Sigmoid colon (tissue), 7 donors: ENCODE measurements around the gene PA2G4. TPM values are rescaled to one million over a fixed set of nuclear protein-coding genes. Genes with fewer than 3 reads are reported as not detected.

Source experiments
- DNase-seq: peaks from one replicate; pipeline ENCODE4 v3.0.0-alpha.2; 2019
- H3K27ac ChIP-seq, 4 donors: fragments of 200-600 bp; sonication (generic); one replicate each; pipeline ENCODE4 v1.5.1; 2016 to 2019; ENCODE audit warnings: mild to moderate bottlenecking in 1 of 4
- H3K27me3 ChIP-seq, 3 donors: fragments of 200-600 bp; sonication (generic); one replicate each; pipeline ENCODE4 v1.5.1; 2019; ENCODE audit warnings: mild to moderate bottlenecking in 1 of 3
- H3K36me3 ChIP-seq, 4 donors: fragments of 200-600 bp; sonication (generic); one replicate each; pipeline ENCODE4 v1.5.1; 2016 to 2019
- H3K4me1 ChIP-seq, 4 donors: fragments of 200-600 bp; sonication (generic); one replicate each; pipeline ENCODE4 v1.5.1; 2017 to 2019
- H3K4me3 ChIP-seq, 4 donors: fragments of 200-600 bp; sonication (generic); one replicate each; pipeline ENCODE4 v1.5.1; 2017 to 2019; ENCODE audit warnings: mild to moderate bottlenecking in 2 of 4, moderate library complexity in 1 of 4
- H3K9me3 ChIP-seq, 4 donors: fragments of 200-600 bp in 3 of 4; sonication (generic) in 3 of 4; one replicate each; pipeline versions ENCODE4 v1.5.1 to v1.6.1; 2013 to 2019
- CTCF ChIP-seq, 4 experiments: fragments of 450-650 bp in 3 of 4; fragments of 200-600 bp in 1 of 4; IDR thresholded peaks; one replicate each; pipeline ENCODE4 v1.5.1; 2016 to 2019; ENCODE audit warnings: antibody characterized with exemption in 4 of 4, mild to moderate bottlenecking in 3 of 4, moderate library complexity in 2 of 4
- EP300 ChIP-seq, 4 donors: sonication (generic); formaldehyde crosslinking; IDR thresholded peaks; one replicate each; pipeline ENCODE4 v1.6.1; 2017; ENCODE audit warnings: antibody characterized with exemption in 4 of 4
- POLR2A ChIP-seq, 2 donors: fragments of 450-650 bp; IDR thresholded peaks; one replicate each; pipeline ENCODE4 v1.6.1; 2016; ENCODE audit warnings: antibody characterized with exemption in 2 of 2, mild to moderate bottlenecking in 2 of 2, moderate library complexity in 2 of 2
- POLR2AphosphoS5 ChIP-seq, 4 donors: sonication (generic); formaldehyde crosslinking; IDR thresholded peaks; one replicate each; pipeline ENCODE4 v1.6.1; 2017; ENCODE audit warnings: antibody characterized with exemption in 4 of 4
- WGBS, 2 donors: extraction: QIAGEN DNeasy Blood & Tissue Kit; methylation state at CpG; one replicate each; pipeline ENCODE4 v1.1.7; 2013; 5-methylcytosine and 5-hydroxymethylcytosine counted together
- intact Hi-C: fragments of 100-400 bp; cut with DNase I; formaldehyde crosslinking; loops from one replicate; pipeline ENCODE4 v1.15.1; 2023
- polyA plus RNA-seq, 3 donors: library from polyadenylated mRNA; stranded (reverse); fragments of 200-250 nt; gene quantifications; one replicate each; pipeline ENCODE4 v1.2.3, GENCODE V29; 2013
- total RNA-seq, 4 donors: library from RNA; depleted of rRNA; stranded (reverse); fragments of >200 nt; gene quantifications; one replicate each; pipeline ENCODE4 v1.1.0, GENCODE V29; 2016
- donor health status: healthy with polysubstance abuse.
- donor health status: Bipolar disorder and iron deficiency.
- donor health status: healthy.

PA2G4 gene
- total and polyA plus RNA-seq, 7 donors, result 52.9 to 157 (median 106) TPM

GRCh38 chr12:56129942-56130495, 25.7 kb downstream of the PA2G4 start:
- H3K27me3 ChIP-seq, result no peaks in the 10 kb centered on the region
- peaks cover 39 to 46% (median 45%) of the 10 kb centered on the region in 4 donors for H3K36me3 ChIP-seq
- peak overlapping the region; percentile 95 to 98 (median 96) for H3K27ac ChIP-seq
- H3K4me1 ChIP-seq, result peaks cover 0 to 46% (median 32%) of the 10 kb centered on the region in 4 donors
- intact Hi-C loops, result loop anchor here (2.0 to 10.0 kb wide), 2 partner anchors 21 to 335 kb away; partner anchors contain the start of gene SPRYD4
- DNase-seq, result no peak
- TF ChIP-seq EP300 (IDR thresholded peaks at IDR 0.05) (no peak), POLR2A (IDR thresholded peaks at IDR 0.05) (no peak), CTCF (IDR thresholded peaks at IDR 0.05) (no peak), POLR2AphosphoS5 (IDR thresholded peaks at IDR 0.05) (no peak)
- peak overlapping the region in 3 of 4 donors; percentile 76 to 82 (median 79) for H3K4me3 ChIP-seq
- 60 to 65% methylated on average over 22 of the region's 22 CpGs for WGBS, 2 donors
- no peaks in the 10 kb centered on the region for H3K9me3 ChIP-seq

DNA sequence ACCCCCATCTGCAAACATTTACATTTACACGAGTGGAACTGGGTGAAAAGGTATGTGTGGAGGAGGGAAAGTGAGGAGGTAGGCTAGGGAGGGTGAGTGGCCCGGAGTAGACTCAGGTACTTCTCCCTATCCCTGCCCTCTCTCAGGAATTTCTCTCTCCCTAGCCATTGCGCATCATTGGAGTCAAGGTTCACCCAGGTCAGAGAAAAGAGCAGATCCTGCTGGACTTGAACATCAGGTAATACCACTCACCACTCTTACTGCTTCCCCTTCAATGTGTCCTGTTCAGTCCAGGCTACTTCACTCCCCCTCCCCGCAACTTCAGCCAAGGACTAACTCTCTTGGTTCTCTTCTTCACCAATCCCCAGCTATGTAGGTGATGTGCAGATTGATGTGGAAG, 26.5 kb downstream of the PA2G4 start:
- peak overlapping the region in 3 of 4 donors; percentile 95 to 98 (median 97) for H3K27ac ChIP-seq
- TF ChIP-seq CTCF (IDR thresholded peaks at IDR 0.05), result no peak
- no peak for TF ChIP-seq POLR2AphosphoS5 (IDR thresholded peaks at IDR 0.05)
- no peak for TF ChIP-seq EP300 (IDR thresholded peaks at IDR 0.05)
- TF ChIP-seq POLR2A (IDR thresholded peaks at IDR 0.05), result no peak
- no peaks in the 10 kb centered on the region for H3K9me3 ChIP-seq
- peaks cover 39 to 55% (median 49%) of the 10 kb centered on the region in 4 donors for H3K36me3 ChIP-seq
- intact Hi-C loops, result no loop called here
- no peaks in the 10 kb centered on the region for H3K27me3 ChIP-seq
- WGBS, 2 donors, result 78 to 88% methylated on average over 4 of the region's 4 CpGs
- no peak for DNase-seq
- peaks cover 0 to 38% (median 28%) of the 10 kb centered on the region in 4 donors for H3K4me1 ChIP-seq
- H3K4me3 ChIP-seq, result no peak overlapping the region

- 92% methylated on average over 6 of the region's 6 CpGs for WGBS, 2 donors
- no peak for DNase-seq
- no peak overlapping the region for H3K27ac ChIP-seq
- no peak for TF ChIP-seq CTCF (IDR thresholded peaks at IDR 0.05)
- no peaks in the 10 kb centered on the region for H3K9me3 ChIP-seq
- peaks cover 0 to 10% (median 6%) of the 10 kb centered on the region in 4 donors for H3K4me1 ChIP-seq
- no peak overlapping the region for H3K4me3 ChIP-seq
- peaks cover 64 to 95% (median 80%) of the 10 kb centered on the region in 4 donors for H3K36me3 ChIP-seq
- intact Hi-C loops, result no loop called here
- no peaks in the 10 kb centered on the region for H3K27me3 ChIP-seq
These were observed 30.5 kb downstream of the PA2G4 start for GRCh38 chr12:56134897-56135296.

- H3K27ac ChIP-seq, result no peak overlapping the region
- WGBS, 2 donors, result 93 to 96% methylated on average over 14 of the region's 14 CpGs
- no peaks in the 10 kb centered on the region for H3K27me3 ChIP-seq
- DNase-seq, result no peak
- H3K36me3 ChIP-seq, result peaks cover 64 to 100% (median 82%) of the 10 kb centered on the region in 4 donors
- H3K9me3 ChIP-seq, result no peaks in the 10 kb centered on the region
- intact Hi-C loops, result no loop called here
- H3K4me3 ChIP-seq, result no peak overlapping the region
- TF ChIP-seq EP300 (IDR thresholded peaks at IDR 0.05) (no peak), POLR2A (IDR thresholded peaks at IDR 0.05) (no peak), CTCF (IDR thresholded peaks at IDR 0.05) (no peak), POLR2AphosphoS5 (IDR thresholded peaks at IDR 0.05) (no peak)
- no peaks in the 10 kb centered on the region for H3K4me1 ChIP-seq
These were observed 33.7 kb downstream of the PA2G4 start for GRCh38 chr12:56137853-56138571.
